OCI-LY7 (cell line): ENCODE measurements around the gene ARHGEF17. TPM values are rescaled to one million over a fixed set of nuclear protein-coding genes. Genes with fewer than 3 reads are reported as not detected.

Experiments used
- BruUV-seq: library from RNA; stranded (reverse); fragments of 400-500 nt; replicated peaks from 2 replicates; lab custom pipeline; 2021; lab: Mats Ljungman, UMichigan
- CTCF ChIA-PET: fragments of 300-600 bp; sonication (Branson Sonifier 250); formaldehyde crosslinking; loops from one replicate; lab custom pipeline; 2022; ENCODE audit warnings: antibody characterized with exemption; ENCODE audit not compliant: unreplicated experiment; lab: Charles Lee
- POLR2A ChIA-PET: fragments of 300-600 bp; sonication (Branson Sonifier 250); formaldehyde crosslinking; loops from one replicate; lab custom pipeline; 2022; ENCODE audit warnings: antibody characterized with exemption; lab: Charles Lee
- DNase-seq: peaks from one replicate; pipeline ENCODE4 v3.0.0-alpha.2; 2015; ENCODE audit warnings: low spot score
- H2AFZ ChIP-seq: fragments of 200-600 bp; sonication (generic), shearing (Covaris generic); 2 replicates; pipeline ENCODE4 v1.6.1; 2014; ENCODE audit warnings: mild to moderate bottlenecking, antibody characterized with exemption, low read length, moderate library complexity
- H3K27ac ChIP-seq: fragments of 200-600 bp; sonication (generic); 2 replicates; pipeline ENCODE4 v1.5.1; 2014; ENCODE audit warnings: mixed run types, low read depth, mild to moderate bottlenecking, moderate library complexity, low read length, inconsistent platforms; ENCODE audit not compliant: poor library complexity, severe bottlenecking
- H3K36me3 ChIP-seq: fragments of 200-600 bp; sonication (generic); 2 replicates; pipeline ENCODE4 v1.6.1; 2014; ENCODE audit warnings: mild to moderate bottlenecking, antibody characterized with exemption, low read length, moderate library complexity, mixed read lengths; ENCODE audit not compliant: insufficient read depth
- H3K4me1 ChIP-seq: fragments of 200-600 bp; sonication (generic); 2 replicates; pipeline ENCODE4 v1.5.1; 2014; ENCODE audit warnings: mild to moderate bottlenecking, low read length; ENCODE audit not compliant: insufficient read depth, poor library complexity, severe bottlenecking
- H3K4me2 ChIP-seq: fragments of 200-600 bp; sonication (generic); 2 replicates; pipeline ENCODE4 v1.6.1; 2014; ENCODE audit warnings: mild to moderate bottlenecking, low read length
- H3K4me3 ChIP-seq: fragments of 200-600 bp; sonication (generic); 2 replicates; pipeline ENCODE4 v1.5.1; 2014; ENCODE audit warnings: mild to moderate bottlenecking, low read depth, low read length; ENCODE audit not compliant: poor library complexity, severe bottlenecking
- H3K79me2 ChIP-seq: fragments of 200-600 bp; sonication (generic); 2 replicates; pipeline ENCODE4 v1.6.1; 2016; ENCODE audit warnings: low read depth, mild to moderate bottlenecking, low read length, moderate library complexity, mixed read lengths; ENCODE audit not compliant: insufficient read depth
- H3K9me2 ChIP-seq: fragments of 200-600 bp; sonication (generic); 2 replicates; pipeline ENCODE4 v1.6.1; 2016; ENCODE audit warnings: mild to moderate bottlenecking, low read length, mixed read lengths; ENCODE audit not compliant: insufficient read depth
- H3K9me3 ChIP-seq: fragments of 200-600 bp; sonication (generic); 2 replicates; pipeline ENCODE4 v1.6.1; 2014; ENCODE audit warnings: mild to moderate bottlenecking, mixed run types, low read length, mixed read lengths
- H4K20me1 ChIP-seq: fragments of 200-600 bp; sonication (generic); 2 replicates; pipeline ENCODE4 v1.6.1; 2014; ENCODE audit warnings: mild to moderate bottlenecking, antibody characterized with exemption, low read length, moderate library complexity, mixed read lengths; ENCODE audit not compliant: insufficient read depth
- EZH2phosphoT487 ChIP-seq: fragments of 200-600 bp; sonication (generic); IDR thresholded peaks from 2 replicates; pipeline ENCODE4 v1.6.1; 2018; ENCODE audit warnings: low read depth, borderline replicate concordance, mild to moderate bottlenecking, mixed run types, antibody characterized with exemption, low read length, moderate library complexity, mixed read lengths
- intact Hi-C: fragments of 100-400 bp; cut with micrococcal nuclease; formaldehyde crosslinking; loops from one replicate; pipeline ENCODE4 v1.10.0; 2022; ENCODE audit not compliant: unreplicated experiment
- total RNA-seq, 2 experiments: library from RNA; depleted of rRNA in 1 of 2; stranded (reverse); fragments of >200 nt in 1 of 2; shearing (Covaris generic) in 1 of 2; gene quantifications; 2 replicates each; pipeline ENCODE4 v1.2.3, GENCODE V29; 2014 to 2022
- TF ChIP-seq, protein P1 (sequence below): fragments of 200-600 bp; sonication (generic); conservative IDR thresholded peaks from 2 replicates; pipeline ENCODE4 v1.5.1; 2014; ENCODE audit warnings: mild to moderate bottlenecking, antibody characterized with exemption, low read length, moderate library complexity, mixed read lengths

Gene ARHGEF17
- total RNA-seq, 2 experiments from 2014 or later: 0.19 to 1.4 TPM

DNA sequence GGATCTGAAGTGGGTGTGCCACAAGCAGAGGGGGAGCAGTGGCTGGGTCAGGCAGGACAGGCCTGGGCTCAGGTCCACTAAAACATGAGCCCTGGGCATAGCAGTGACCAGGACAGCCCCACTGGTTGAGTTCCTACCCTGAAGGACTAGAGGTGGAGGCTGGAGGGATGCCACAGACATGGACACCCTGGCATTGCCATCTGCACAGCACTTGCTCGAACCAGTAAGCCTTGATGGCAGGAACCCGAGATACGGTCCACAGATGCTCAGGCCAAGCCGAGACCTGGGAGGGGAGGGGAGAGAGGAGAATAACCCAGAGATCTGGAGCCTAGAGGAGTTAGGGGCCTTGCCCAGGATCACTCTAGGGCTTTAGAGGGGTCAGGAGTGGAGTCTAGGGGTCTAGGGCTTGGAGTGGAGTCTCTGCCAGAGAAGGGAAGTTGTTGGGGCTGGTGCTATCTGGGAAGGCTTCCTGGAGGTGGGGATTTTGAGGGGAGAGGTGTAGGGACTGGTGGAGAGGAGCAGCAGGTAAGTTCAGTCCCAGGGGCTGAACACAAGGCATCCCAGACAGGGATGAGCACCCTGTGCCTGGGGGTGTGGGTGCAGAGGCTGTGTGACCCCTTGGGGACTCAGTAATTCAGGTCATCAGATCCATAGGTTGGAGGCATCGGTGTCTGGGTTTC, 37.5 kb downstream of the ARHGEF17 start:
- Histone ChIP-seq H3K79me2 (no peaks in the 10 kb centered on the region), H3K4me3 (no peak overlapping the region), H3K9me2 (no peaks in the 10 kb centered on the region), H3K9me3 (no peaks in the 10 kb centered on the region), H4K20me1 (no peaks in the 10 kb centered on the region), H3K27ac (no peak overlapping the region), H3K4me1 (no peaks in the 10 kb centered on the region), H3K4me2 (no peak overlapping the region), H2AFZ (no peak overlapping the region), H3K36me3 (no peaks in the 10 kb centered on the region)
- intact Hi-C loops: no loop called here
- ChIA-PET POLR2A (no interaction called here), CTCF (no interaction called here)
- TF ChIP-seq, protein P1, sequence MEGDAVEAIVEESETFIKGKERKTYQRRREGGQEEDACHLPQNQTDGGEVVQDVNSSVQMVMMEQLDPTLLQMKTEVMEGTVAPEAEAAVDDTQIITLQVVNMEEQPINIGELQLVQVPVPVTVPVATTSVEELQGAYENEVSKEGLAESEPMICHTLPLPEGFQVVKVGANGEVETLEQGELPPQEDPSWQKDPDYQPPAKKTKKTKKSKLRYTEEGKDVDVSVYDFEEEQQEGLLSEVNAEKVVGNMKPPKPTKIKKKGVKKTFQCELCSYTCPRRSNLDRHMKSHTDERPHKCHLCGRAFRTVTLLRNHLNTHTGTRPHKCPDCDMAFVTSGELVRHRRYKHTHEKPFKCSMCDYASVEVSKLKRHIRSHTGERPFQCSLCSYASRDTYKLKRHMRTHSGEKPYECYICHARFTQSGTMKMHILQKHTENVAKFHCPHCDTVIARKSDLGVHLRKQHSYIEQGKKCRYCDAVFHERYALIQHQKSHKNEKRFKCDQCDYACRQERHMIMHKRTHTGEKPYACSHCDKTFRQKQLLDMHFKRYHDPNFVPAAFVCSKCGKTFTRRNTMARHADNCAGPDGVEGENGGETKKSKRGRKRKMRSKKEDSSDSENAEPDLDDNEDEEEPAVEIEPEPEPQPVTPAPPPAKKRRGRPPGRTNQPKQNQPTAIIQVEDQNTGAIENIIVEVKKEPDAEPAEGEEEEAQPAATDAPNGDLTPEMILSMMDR: no peak
- no peak for TF ChIP-seq EZH2phosphoT487
- DNase-seq: no peak
- no TSS peak for BruUV-seq

DNA sequence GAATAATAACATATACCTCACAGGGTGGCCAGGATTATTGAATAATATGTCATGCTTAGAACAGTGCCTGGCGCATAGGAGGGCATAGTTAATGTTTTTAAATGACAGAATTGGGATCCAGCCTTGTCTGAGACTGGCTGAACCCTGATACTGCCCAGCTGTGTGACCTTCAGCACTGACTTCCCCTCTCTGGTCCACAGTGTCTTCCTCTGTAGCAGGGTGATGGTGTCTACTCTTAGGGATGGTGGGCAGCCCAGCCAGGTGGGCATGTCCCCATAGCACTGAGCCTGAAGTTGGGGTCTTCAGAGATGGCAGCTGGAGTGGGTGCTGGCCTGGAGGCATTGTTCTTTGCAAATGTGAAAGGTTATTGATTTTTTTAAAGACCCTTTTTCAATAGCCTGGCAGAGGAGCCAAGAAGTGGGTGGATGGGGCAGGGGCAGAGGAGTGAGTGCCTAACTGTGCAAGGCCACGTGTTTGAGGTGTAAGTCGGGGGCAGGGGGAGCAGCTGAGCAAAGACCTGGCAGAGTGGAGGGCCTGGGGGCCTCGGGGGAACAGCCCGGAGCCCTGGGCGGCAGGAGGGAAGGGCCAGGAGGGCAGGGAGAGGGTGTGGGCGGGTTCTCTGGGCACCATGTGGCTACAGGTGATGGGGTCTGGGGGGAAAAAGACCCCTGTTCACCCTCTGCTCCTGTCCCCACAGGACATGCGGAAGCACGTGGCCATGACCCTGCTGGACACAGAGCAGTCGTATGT, 38.3 kb downstream of the ARHGEF17 start:
- CTCF ChIA-PET: no interaction called here
- no peak overlapping the region for H2AFZ ChIP-seq
- no peak for TF ChIP-seq EZH2phosphoT487
- TF ChIP-seq, protein P1: no peak

DNA sequence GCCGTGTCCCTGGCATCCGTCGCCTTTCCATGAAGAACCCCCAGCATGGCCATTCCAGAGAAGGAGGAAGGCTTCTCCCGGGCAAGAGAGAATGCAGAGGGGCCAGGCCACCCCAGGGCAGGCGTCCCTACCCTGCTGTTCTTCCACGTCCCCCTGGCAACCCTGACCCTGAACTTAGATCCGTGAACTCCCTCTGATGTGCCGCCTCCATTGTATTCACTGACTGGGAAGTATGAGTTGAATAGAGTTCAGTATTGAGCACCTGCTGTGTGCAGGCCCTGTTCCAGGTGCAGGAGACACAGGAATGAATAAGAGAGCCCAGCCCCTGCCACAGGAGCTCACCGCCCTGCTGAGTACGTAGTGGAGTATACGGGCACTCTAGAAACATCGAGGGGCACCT, 39.0 kb downstream of the ARHGEF17 start:
- no peak overlapping the region for H3K4me2 ChIP-seq
- H3K79me2 ChIP-seq: no peaks in the 10 kb centered on the region
- BruUV-seq: no TSS peak
- no peaks in the 10 kb centered on the region for H3K9me3 ChIP-seq
- no peak overlapping the region for H3K27ac ChIP-seq
- CTCF ChIA-PET: no interaction called here
- H3K4me1 ChIP-seq: no peaks in the 10 kb centered on the region
- no peak overlapping the region for H3K4me3 ChIP-seq
- POLR2A ChIA-PET: no interaction called here
- no peak overlapping the region for H2AFZ ChIP-seq
- TF ChIP-seq, protein P1: no peak
- TF ChIP-seq EZH2phosphoT487: no peak
- H3K9me2 ChIP-seq: no peaks in the 10 kb centered on the region
- DNase-seq: no peak
- no peaks in the 10 kb centered on the region for H3K36me3 ChIP-seq
- intact Hi-C loops: no loop called here
- H4K20me1 ChIP-seq: no peaks in the 10 kb centered on the region

More for the DNA sequence above, 38.3 kb downstream of the ARHGEF17 start:
- H3K36me3 ChIP-seq: no peaks in the 10 kb centered on the region
- H3K9me2 ChIP-seq: no peaks in the 10 kb centered on the region
- no peaks in the 10 kb centered on the region for H4K20me1 ChIP-seq
- no peak overlapping the region for H3K4me3 ChIP-seq
- no TSS peak for BruUV-seq
- DNase-seq: no peak
- no peak overlapping the region for H3K27ac ChIP-seq
- H3K4me2 ChIP-seq: no peak overlapping the region
- no peaks in the 10 kb centered on the region for H3K4me1 ChIP-seq
- POLR2A ChIA-PET: no interaction called here
- H3K79me2 ChIP-seq: no peaks in the 10 kb centered on the region
- intact Hi-C loops: no loop called here
- no peaks in the 10 kb centered on the region for H3K9me3 ChIP-seq
